OCI-LY1 (cell line): ENCODE data around the gene NCKAP5L.

Source experiments
- H2AFZ ChIP-seq: fragments of 200-600 bp; sonication (generic), shearing (Covaris generic); 2 replicates; pipeline ENCODE4 v1.6.0; 2014; ENCODE audit warnings: antibody characterized with exemption, mild to moderate bottlenecking, low read length
- H3F3A ChIP-seq: fragments of 200-600 bp; sonication (generic), shearing (Covaris generic); 2 replicates; pipeline ENCODE4 v1.6.0; 2014; ENCODE audit warnings: mild to moderate bottlenecking, antibody characterized with exemption, low read length, moderate library complexity; ENCODE audit not compliant: insufficient read depth
- H3K27ac ChIP-seq: fragments of 200-600 bp; sonication (generic); 2 replicates; pipeline ENCODE4 v1.5.1; 2014; ENCODE audit warnings: low read length, mixed run types, mild to moderate bottlenecking, low read depth; ENCODE audit not compliant: poor library complexity, severe bottlenecking
- H3K27me3 ChIP-seq: fragments of 200-600 bp; sonication (generic); 2 replicates; pipeline ENCODE4 v1.6.0; 2014; ENCODE audit warnings: antibody characterized with exemption, mild to moderate bottlenecking, low read length, moderate library complexity; ENCODE audit not compliant: insufficient read depth
- H3K36me3 ChIP-seq: fragments of 200-600 bp; sonication (generic); 2 replicates; pipeline ENCODE4 v1.6.1; 2014; ENCODE audit warnings: mild to moderate bottlenecking, antibody characterized with exemption, low read length, moderate library complexity, mixed read lengths; ENCODE audit not compliant: insufficient read depth
- H3K4me1 ChIP-seq: fragments of 200-600 bp; sonication (generic); 2 replicates; pipeline ENCODE4 v1.5.1; 2014; ENCODE audit warnings: mild to moderate bottlenecking, low read length, moderate library complexity; ENCODE audit not compliant: insufficient read depth, severe bottlenecking
- H3K4me2 ChIP-seq: fragments of 200-600 bp; sonication (generic), shearing (Covaris generic); 2 replicates; pipeline ENCODE4 v1.6.1; 2014; ENCODE audit warnings: low read length
- H3K4me3 ChIP-seq: fragments of 200-600 bp; sonication (generic); 2 replicates; pipeline ENCODE4 v1.5.1; 2014; ENCODE audit warnings: low read length, low read depth, mild to moderate bottlenecking, mixed read lengths; ENCODE audit not compliant: poor library complexity, severe bottlenecking
- H3K79me2 ChIP-seq: fragments of 200-600 bp; shearing (Covaris generic); 2 replicates; pipeline ENCODE4 v1.6.1; 2016; ENCODE audit warnings: mixed run types, low read length, mixed read lengths; ENCODE audit not compliant: insufficient read depth
- H3K9ac ChIP-seq: fragments of 200-600 bp; sonication (generic), shearing (Covaris generic); 2 replicates; pipeline ENCODE4 v1.6.1; 2014; ENCODE audit warnings: mild to moderate bottlenecking, low read length, mixed read lengths
- H3K9me2 ChIP-seq: fragments of 200-600 bp; sonication (generic), shearing (Covaris generic); 2 replicates; pipeline ENCODE4 v1.6.1; 2014; ENCODE audit warnings: low read depth, mild to moderate bottlenecking, low read length, mixed read lengths
- H3K9me3 ChIP-seq: fragments of 200-600 bp; shearing (Covaris generic); 2 replicates; pipeline ENCODE4 v1.6.1; 2014; ENCODE audit warnings: low read length, mixed read lengths
- H4K20me1 ChIP-seq: fragments of 200-600 bp; sonication (generic), shearing (Covaris generic); 2 replicates; pipeline ENCODE4 v1.6.0; 2016; ENCODE audit warnings: mild to moderate bottlenecking, low read length; ENCODE audit not compliant: insufficient read depth
- CTCF ChIP-seq: fragments of 200-600 bp; sonication (generic), shearing (Covaris generic); IDR thresholded peaks from 2 replicates; pipeline ENCODE4 v1.5.1; 2017; ENCODE audit warnings: mild to moderate bottlenecking, antibody characterized with exemption, low read length, moderate library complexity, mixed read lengths
- EZH2 ChIP-seq: fragments of 200-600 bp; sonication (generic), shearing (Covaris generic); IDR thresholded peaks from 2 replicates; pipeline ENCODE4 v1.8.0; 2017; ENCODE audit warnings: borderline replicate concordance, mixed run types, mild to moderate bottlenecking, antibody characterized with exemption, low read length, moderate library complexity, mixed read lengths

Gene NCKAP5L

GRCh38 chr12:49825971-49826421 lies 2.2 kb downstream of the NCKAP5L start:
- no peaks in the 10 kb centered on the region for H3K36me3 ChIP-seq
- no peak for TF ChIP-seq CTCF
- TF ChIP-seq EZH2, result no peak
- H3K9ac ChIP-seq, result no peak overlapping the region
- no peaks in the 10 kb centered on the region for H4K20me1 ChIP-seq
- no peak overlapping the region for H3K27ac ChIP-seq
- H3K4me1 ChIP-seq, result peaks cover 22% of the 10 kb centered on the region
- H2AFZ ChIP-seq, result no peak overlapping the region
- H3K4me2 ChIP-seq, result no peak overlapping the region
- H3K9me2 ChIP-seq, result no peaks in the 10 kb centered on the region
- H3F3A ChIP-seq, result no peaks in the 10 kb centered on the region
- H3K9me3 ChIP-seq, result no peaks in the 10 kb centered on the region
- no peaks in the 10 kb centered on the region for H3K79me2 ChIP-seq
- H3K4me3 ChIP-seq, result no peak overlapping the region
- peaks cover 4% of the 10 kb centered on the region; the same call in 1 of the 2 replicates for H3K27me3 ChIP-seq

DNA sequence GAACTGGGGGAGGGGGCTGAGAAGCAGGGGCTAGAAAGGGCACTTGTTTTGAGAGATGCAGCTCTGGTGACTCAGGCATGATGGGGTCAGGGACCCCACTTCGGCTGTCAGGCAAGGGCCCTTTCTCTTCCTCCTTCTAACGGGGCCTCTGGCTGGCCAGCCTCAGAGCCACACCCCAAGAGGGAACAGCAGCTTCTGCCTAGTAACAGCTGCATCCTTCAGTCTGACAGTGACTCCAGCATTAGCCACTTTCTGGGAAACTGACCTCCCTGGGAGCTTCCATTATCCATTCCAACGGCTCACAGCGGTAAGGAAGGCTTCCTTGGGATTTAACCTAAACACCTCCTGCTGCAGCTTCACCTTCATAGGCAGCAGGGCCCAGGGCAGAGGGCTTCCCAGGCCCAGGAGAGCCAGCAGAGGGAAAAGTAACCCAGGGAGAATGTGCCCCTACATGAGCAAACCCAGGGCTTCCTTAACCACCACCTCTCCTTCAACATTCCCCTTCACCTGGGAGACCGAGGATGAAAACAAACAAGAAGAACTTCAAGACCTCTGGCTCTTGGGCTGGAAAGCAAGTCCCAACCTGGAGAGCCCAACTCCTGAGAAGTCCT lies 2.7 kb downstream of the NCKAP5L start:
- Histone ChIP-seq H3K27ac (no peak overlapping the region), H3F3A (no peaks in the 10 kb centered on the region), H3K4me2 (no peak overlapping the region), H3K4me3 (no peak overlapping the region), H2AFZ (no peak overlapping the region), H3K4me1 (peaks cover 26% of the 10 kb centered on the region), H3K9ac (no peak overlapping the region), H4K20me1 (no peaks in the 10 kb centered on the region), H3K9me2 (no peaks in the 10 kb centered on the region), H3K9me3 (no peaks in the 10 kb centered on the region), H3K27me3 (peaks cover 4% of the 10 kb centered on the region; the same call in 1 of the 2 replicates), H3K36me3 (no peaks in the 10 kb centered on the region), H3K79me2 (no peaks in the 10 kb centered on the region)
- TF ChIP-seq CTCF (no peak), EZH2 (no peak)

GRCh38 chr12:49824895-49825294 lies 3.3 kb downstream of the NCKAP5L start:
- no peaks in the 10 kb centered on the region for H3F3A ChIP-seq
- H3K4me2 ChIP-seq, result no peak overlapping the region
- no peak overlapping the region for H3K4me3 ChIP-seq
- no peaks in the 10 kb centered on the region for H3K9me2 ChIP-seq
- peaks cover 4% of the 10 kb centered on the region; the same call in 1 of the 2 replicates for H3K27me3 ChIP-seq
- H2AFZ ChIP-seq, result no peak overlapping the region
- TF ChIP-seq CTCF, result no peak
- TF ChIP-seq EZH2, result no peak
- no peak overlapping the region for H3K9ac ChIP-seq
- no peaks in the 10 kb centered on the region for H3K36me3 ChIP-seq
- H3K9me3 ChIP-seq, result no peaks in the 10 kb centered on the region
- no peaks in the 10 kb centered on the region for H4K20me1 ChIP-seq
- H3K27ac ChIP-seq, result no peak overlapping the region
- H3K79me2 ChIP-seq, result no peaks in the 10 kb centered on the region
- H3K4me1 ChIP-seq, result peaks cover 26% of the 10 kb centered on the region
